ENCODE results near the gene FCMR. TPM values are rescaled to one million over a fixed set of nuclear protein-coding genes. Genes with fewer than 3 reads are reported as not detected.

The FCMR gene
- total and polyA plus RNA-seq, 4 donors: 0.70 to 3.6 (median 1.7) TPM

DNA sequence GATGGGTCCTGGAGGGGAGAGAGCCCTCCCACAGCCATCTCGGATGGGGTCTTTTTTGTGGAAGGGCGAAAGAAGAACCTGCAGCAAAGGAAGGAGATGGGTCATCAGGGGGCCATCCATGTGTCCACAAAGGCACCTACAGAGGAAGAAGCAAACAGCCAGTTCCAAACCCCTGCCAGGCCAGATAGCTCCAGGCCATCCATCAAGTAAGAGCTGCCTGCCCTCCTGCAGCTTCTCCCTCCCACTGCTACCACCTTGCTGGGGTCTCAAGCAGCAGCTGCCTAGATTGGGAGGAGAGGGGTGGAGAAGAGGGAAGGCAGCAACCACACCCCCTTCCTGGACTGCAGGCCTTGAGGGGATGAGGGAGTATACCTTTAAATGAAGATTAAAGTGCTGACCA lies 44.0 kb upstream of the FCMR start:
- no peak overlapping the region for H3K4me3 ChIP-seq (ENCODE audit: low read depth in 1 of 3, low read length in 3 of 3)
- TF ChIP-seq, protein P1, sequence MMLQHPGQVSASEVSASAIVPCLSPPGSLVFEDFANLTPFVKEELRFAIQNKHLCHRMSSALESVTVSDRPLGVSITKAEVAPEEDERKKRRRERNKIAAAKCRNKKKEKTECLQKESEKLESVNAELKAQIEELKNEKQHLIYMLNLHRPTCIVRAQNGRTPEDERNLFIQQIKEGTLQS (IDR thresholded peaks at IDR 0.05): no peak
- TF ChIP-seq CTCF (IDR thresholded peaks at IDR 0.05; ENCODE audit: low read depth, low read length, missing input control) (no peak), FOXA1 (IDR thresholded peaks at IDR 0.05) (no peak), RAD21 (IDR thresholded peaks at IDR 0.05) (no peak), RXRA (IDR thresholded peaks at IDR 0.05) (no peak)
- TF ChIP-seq, protein P2, sequence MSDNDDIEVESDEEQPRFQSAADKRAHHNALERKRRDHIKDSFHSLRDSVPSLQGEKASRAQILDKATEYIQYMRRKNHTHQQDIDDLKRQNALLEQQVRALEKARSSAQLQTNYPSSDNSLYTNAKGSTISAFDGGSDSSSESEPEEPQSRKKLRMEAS (IDR thresholded peaks at IDR 0.05): no peak
- no peak for DNase-seq (ENCODE audit: low spot score)
- H3K4me1 ChIP-seq (ENCODE audit: control insufficient read depth in 4 of 4, insufficient read depth in 4 of 4, low read length in 3 of 4): peaks cover 6 to 33% (median 29%) of the 10 kb centered on the region in 4 donors
- H3K36me3 ChIP-seq (ENCODE audit: control insufficient read depth in 4 of 4, insufficient read depth in 3 of 4, low read depth in 1 of 4, low read length in 3 of 4): peaks cover 0 to 10% (median 0%) of the 10 kb centered on the region in 4 donors
- H3K27ac ChIP-seq (ENCODE audit: low read depth in 1 of 2, low read length in 2 of 2): no peak overlapping the region
- WGBS: 96% methylated on average over 2 of the region's 2 CpGs
- H3K9me3 ChIP-seq (ENCODE audit: control insufficient read depth in 4 of 4, low read length in 3 of 4): no peaks in the 10 kb centered on the region
- H3K9ac ChIP-seq (ENCODE audit: low read depth in 1 of 2, low read length in 2 of 2): no peak overlapping the region
- H3K27me3 ChIP-seq (ENCODE audit: control insufficient read depth in 4 of 4, insufficient read depth in 4 of 4, low read length in 3 of 4): no peaks in the 10 kb centered on the region

DNA sequence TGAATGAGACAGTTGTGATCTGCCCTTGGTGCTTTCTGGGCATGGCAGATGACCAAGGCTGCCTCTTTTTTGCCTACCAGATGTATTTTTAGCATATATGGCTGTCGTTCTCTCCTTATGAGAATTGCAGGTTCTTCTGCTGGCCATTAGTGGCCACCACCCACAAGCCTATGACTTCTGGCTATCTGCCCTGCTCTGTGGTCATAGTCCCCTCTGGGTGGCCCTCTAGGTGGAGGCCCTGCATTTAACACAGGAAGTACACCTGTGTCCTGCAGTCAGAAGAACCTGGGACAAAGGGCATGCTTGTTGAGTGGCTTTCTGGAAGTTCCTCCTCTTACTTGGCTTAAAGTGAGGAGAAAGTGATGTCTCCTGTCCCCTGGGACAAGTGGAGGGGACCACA lies 42.0 kb upstream of the FCMR start:
- no peak for DNase-seq (ENCODE audit: low spot score)

More for the DNA sequence above, 42.0 kb upstream of the FCMR start:
- H3K27me3 ChIP-seq (ENCODE audit: control insufficient read depth in 4 of 4, insufficient read depth in 4 of 4, low read length in 3 of 4): no peaks in the 10 kb centered on the region
- H3K27ac ChIP-seq (ENCODE audit: low read depth in 1 of 2, low read length in 2 of 2): no peak overlapping the region
- 85% methylated on average over 1 of the region's 1 CpG for WGBS
- H3K36me3 ChIP-seq (ENCODE audit: control insufficient read depth in 4 of 4, insufficient read depth in 3 of 4, low read depth in 1 of 4, low read length in 3 of 4): peaks cover 0 to 10% (median 0%) of the 10 kb centered on the region in 4 donors
- no peak overlapping the region for H3K9ac ChIP-seq (ENCODE audit: low read depth in 1 of 2, low read length in 2 of 2)
- TF ChIP-seq HNF4G (IDR thresholded peaks at IDR 0.05) (no peak), CTCF (IDR thresholded peaks at IDR 0.05; ENCODE audit: low read depth, low read length, missing input control) (no peak), YY1 (IDR thresholded peaks at IDR 0.05) (no peak), RXRA (IDR thresholded peaks at IDR 0.05) (no peak), NR2F2 (IDR thresholded peaks at IDR 0.05) (no peak), JUND (IDR thresholded peaks at IDR 0.05) (no peak), RAD21 (IDR thresholded peaks at IDR 0.05) (no peak), HNF4A (conservative IDR thresholded peaks at IDR 0.05) (no peak), SP1 (IDR thresholded peaks at IDR 0.05) (no peak), FOXA2 (IDR thresholded peaks at IDR 0.05) (no peak), EGR1 (IDR thresholded peaks at IDR 0.05; ENCODE audit: low read depth in 2 of 2) (no peak), GABPA (IDR thresholded peaks at IDR 0.05 in 1 of 2, conservative IDR thresholded peaks at IDR 0.05 in 1 of 2) (no peak), TAF1 (conservative IDR thresholded peaks at IDR 0.05) (no peak)
- TF ChIP-seq, protein P3, sequence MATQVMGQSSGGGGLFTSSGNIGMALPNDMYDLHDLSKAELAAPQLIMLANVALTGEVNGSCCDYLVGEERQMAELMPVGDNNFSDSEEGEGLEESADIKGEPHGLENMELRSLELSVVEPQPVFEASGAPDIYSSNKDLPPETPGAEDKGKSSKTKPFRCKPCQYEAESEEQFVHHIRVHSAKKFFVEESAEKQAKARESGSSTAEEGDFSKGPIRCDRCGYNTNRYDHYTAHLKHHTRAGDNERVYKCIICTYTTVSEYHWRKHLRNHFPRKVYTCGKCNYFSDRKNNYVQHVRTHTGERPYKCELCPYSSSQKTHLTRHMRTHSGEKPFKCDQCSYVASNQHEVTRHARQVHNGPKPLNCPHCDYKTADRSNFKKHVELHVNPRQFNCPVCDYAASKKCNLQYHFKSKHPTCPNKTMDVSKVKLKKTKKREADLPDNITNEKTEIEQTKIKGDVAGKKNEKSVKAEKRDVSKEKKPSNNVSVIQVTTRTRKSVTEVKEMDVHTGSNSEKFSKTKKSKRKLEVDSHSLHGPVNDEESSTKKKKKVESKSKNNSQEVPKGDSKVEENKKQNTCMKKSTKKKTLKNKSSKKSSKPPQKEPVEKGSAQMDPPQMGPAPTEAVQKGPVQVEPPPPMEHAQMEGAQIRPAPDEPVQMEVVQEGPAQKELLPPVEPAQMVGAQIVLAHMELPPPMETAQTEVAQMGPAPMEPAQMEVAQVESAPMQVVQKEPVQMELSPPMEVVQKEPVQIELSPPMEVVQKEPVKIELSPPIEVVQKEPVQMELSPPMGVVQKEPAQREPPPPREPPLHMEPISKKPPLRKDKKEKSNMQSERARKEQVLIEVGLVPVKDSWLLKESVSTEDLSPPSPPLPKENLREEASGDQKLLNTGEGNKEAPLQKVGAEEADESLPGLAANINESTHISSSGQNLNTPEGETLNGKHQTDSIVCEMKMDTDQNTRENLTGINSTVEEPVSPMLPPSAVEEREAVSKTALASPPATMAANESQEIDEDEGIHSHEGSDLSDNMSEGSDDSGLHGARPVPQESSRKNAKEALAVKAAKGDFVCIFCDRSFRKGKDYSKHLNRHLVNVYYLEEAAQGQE (IDR thresholded peaks at IDR 0.05): no peak
- TF ChIP-seq, protein P2 (IDR thresholded peaks at IDR 0.05): no peak
- TF ChIP-seq, protein P1 (IDR thresholded peaks at IDR 0.05): no peak
- H3K4me1 ChIP-seq (ENCODE audit: control insufficient read depth in 4 of 4, insufficient read depth in 4 of 4, low read length in 3 of 4): peaks cover 0 to 12% (median 9%) of the 10 kb centered on the region in 4 donors
- H3K4me3 ChIP-seq (ENCODE audit: low read depth in 1 of 3, low read length in 3 of 3): no peak overlapping the region
- H3K9me3 ChIP-seq (ENCODE audit: control insufficient read depth in 4 of 4, low read length in 3 of 4): no peaks in the 10 kb centered on the region

All from liver (tissue), 9 donors.